Smooth muscle cell (in vitro differentiated cells): ENCODE measurements around the gene ANTXR1. TPM values are rescaled to one million over a fixed set of nuclear protein-coding genes. Genes with fewer than 3 reads are reported as not detected.

ENCODE experiments used
- DNase-seq: peaks from one replicate; lab custom pipeline; 2025; ENCODE audit not compliant: unreplicated experiment; lab: John Stamatoyannopoulos, UW
- H2AFZ ChIP-seq: fragments of 200-600 bp; sonication (generic); 2 replicates; pipeline ENCODE4 v1.6.0; 2016; ENCODE audit warnings: antibody characterized with exemption, low read depth, mild to moderate bottlenecking
- H3F3A ChIP-seq: fragments of 200-600 bp; sonication (generic); 2 replicates; pipeline ENCODE4 v1.6.0; 2017; ENCODE audit warnings: antibody characterized with exemption, low read depth
- H3K27ac ChIP-seq: fragments of 200-600 bp; sonication (generic); 2 replicates; pipeline ENCODE4 v1.5.1; 2016; ENCODE audit warnings: low read depth, mild to moderate bottlenecking
- H3K27me3 ChIP-seq: fragments of 200-600 bp; sonication (generic); 2 replicates; pipeline ENCODE4 v1.6.1; 2016; ENCODE audit warnings: low read depth, mild to moderate bottlenecking
- H3K36me3 ChIP-seq: fragments of 200-600 bp; sonication (generic); 2 replicates; pipeline ENCODE4 v1.5.1; 2016; ENCODE audit warnings: low read depth
- H3K4me1 ChIP-seq: fragments of 200-600 bp; sonication (generic); 2 replicates; pipeline ENCODE4 v1.5.1; 2016; ENCODE audit warnings: low read depth
- H3K4me2 ChIP-seq: fragments of 200-600 bp; sonication (generic); 2 replicates; pipeline ENCODE4 v1.6.0; 2016; ENCODE audit warnings: mild to moderate bottlenecking
- H3K4me3 ChIP-seq: fragments of 200-600 bp; sonication (generic); 2 replicates; pipeline ENCODE4 v1.5.1; 2016; ENCODE audit warnings: mild to moderate bottlenecking
- H3K79me2 ChIP-seq: fragments of 200-600 bp; sonication (generic); 2 replicates; pipeline ENCODE4 v1.6.0; 2016; ENCODE audit warnings: low read depth, mild to moderate bottlenecking
- H3K9ac ChIP-seq: fragments of 200-600 bp; sonication (generic); 2 replicates; pipeline ENCODE4 v1.6.0; 2016; ENCODE audit warnings: low read depth
- H3K9me3 ChIP-seq: fragments of 200-600 bp; sonication (generic); replicated peaks from 2 replicates; pipeline ENCODE4 v1.5.1; 2016; ENCODE audit warnings: low read depth
- H4K20me1 ChIP-seq: fragments of 200-600 bp; sonication (generic); 2 replicates; pipeline ENCODE4 v1.6.0; 2016; ENCODE audit warnings: low read depth
- CTCF ChIP-seq: fragments of 200-600 bp; sonication (generic); IDR thresholded peaks from 2 replicates; pipeline ENCODE4 v1.5.1; 2017; ENCODE audit warnings: borderline replicate concordance, mild to moderate bottlenecking, antibody characterized with exemption; ENCODE audit not compliant: insufficient read depth, poor library complexity, severe bottlenecking
- WGBS: methylation state at CpG from one replicate; pipeline ENCODE4 v1.1.7; 2016; ENCODE audit warnings: low lambda C conversion rate; 5-methylcytosine and 5-hydroxymethylcytosine counted together
- polyA plus RNA-seq: library from polyadenylated mRNA; unstranded; fragments of >200 nt; fragmentation: Nextera tagmentation; extraction: Ambion mirVana; gene quantifications from 2 replicates; pipeline ENCODE4 v1.2.1, GENCODE V29; 2016
- total RNA-seq: library from RNA; depleted of rRNA; stranded (reverse); fragments of >200 nt; gene quantifications from 2 replicates; pipeline ENCODE4 v1.2.3, GENCODE V29; 2014

Gene ANTXR1
- total and polyA plus RNA-seq, 2 experiments from 2014 or later = 292 to 309 TPM

- Histone ChIP-seq H3K79me2 (no peaks in the 10 kb centered on the region), H3K4me1 (no peaks in the 10 kb centered on the region), H3K36me3 (no peaks in the 10 kb centered on the region), H3K4me3 (no peak overlapping the region), H3K27me3 (peaks cover 7% of the 10 kb centered on the region), H3K4me2 (no peak overlapping the region), H3K27ac (no peak overlapping the region), H3K9me3 (no peaks in the 10 kb centered on the region), H3K9ac (no peak overlapping the region), H3F3A (no peaks in the 10 kb centered on the region), H2AFZ (no peak overlapping the region), H4K20me1 (no peaks in the 10 kb centered on the region)
- 86% methylated on average over 3 of the region's 3 CpGs for WGBS
- no peak for DNase-seq
- no peak for TF ChIP-seq CTCF
Observed at GRCh38 chr2:68978098-68978497, 34.9 kb upstream of the ANTXR1 start.

- Histone ChIP-seq H4K20me1 (no peaks in the 10 kb centered on the region), H3K9me3 (no peaks in the 10 kb centered on the region), H3K4me2 (no peak overlapping the region), H3K4me3 (no peak overlapping the region), H3F3A (no peaks in the 10 kb centered on the region), H3K79me2 (no peaks in the 10 kb centered on the region), H3K36me3 (no peaks in the 10 kb centered on the region), H3K9ac (no peak overlapping the region), H2AFZ (no peak overlapping the region), H3K4me1 (no peaks in the 10 kb centered on the region), H3K27me3 (peaks cover 7% of the 10 kb centered on the region), H3K27ac (no peak overlapping the region)
- WGBS = 96% methylated on average over 1 of the region's 1 CpG
- TF ChIP-seq CTCF = no peak
- DNase-seq = no peak
Observed at GRCh38 chr2:68980956-68981355, 32.0 kb upstream of the ANTXR1 start.

- Histone ChIP-seq H3K27ac (no peak overlapping the region), H3K4me3 (no peak overlapping the region), H3K27me3 (no peaks in the 10 kb centered on the region), H3K4me1 (no peaks in the 10 kb centered on the region), H2AFZ (no peak overlapping the region), H3K79me2 (no peaks in the 10 kb centered on the region), H3K36me3 (no peaks in the 10 kb centered on the region), H3K9me3 (no peaks in the 10 kb centered on the region), H3K9ac (no peak overlapping the region), H3F3A (no peaks in the 10 kb centered on the region), H4K20me1 (no peaks in the 10 kb centered on the region), H3K4me2 (no peak overlapping the region)
- WGBS = 90% methylated on average over 5 of the region's 5 CpGs
- no peak for TF ChIP-seq CTCF
- DNase-seq = no peak
Observed at GRCh38 chr2:68987021-68987503, 25.9 kb upstream of the ANTXR1 start.

- no peak for TF ChIP-seq CTCF
- H2AFZ ChIP-seq = no peak overlapping the region
- no peak overlapping the region for H3K27ac ChIP-seq
- H3K36me3 ChIP-seq = no peaks in the 10 kb centered on the region
- no peaks in the 10 kb centered on the region for H3K4me1 ChIP-seq
- no peaks in the 10 kb centered on the region for H3K79me2 ChIP-seq
- 81% methylated on average over 5 of the region's 5 CpGs for WGBS
- no peaks in the 10 kb centered on the region for H3K9me3 ChIP-seq
- H3K27me3 ChIP-seq = no peaks in the 10 kb centered on the region
- no peak overlapping the region for H3K9ac ChIP-seq
- H4K20me1 ChIP-seq = no peaks in the 10 kb centered on the region
- no peaks in the 10 kb centered on the region for H3F3A ChIP-seq
- H3K4me2 ChIP-seq = no peak overlapping the region
- no peak for DNase-seq
- no peak overlapping the region for H3K4me3 ChIP-seq
Observed at GRCh38 chr2:68989035-68989434, 23.9 kb upstream of the ANTXR1 start.
